Colonic mucosa (tissue), 4 donors: Measurements from ENCODE around the gene GNG13. TPM values are rescaled to one million over a fixed set of nuclear protein-coding genes. Genes with fewer than 3 reads are reported as not detected.

ENCODE experiments used
- DNase-seq: peaks from one replicate; pipeline ENCODE4 v3.0.0-alpha.2; 2020
- H3K27ac ChIP-seq: fragments of 200-600 bp; one replicate; pipeline ENCODE4 v1.8.0; 2021
- H3K27me3 ChIP-seq: fragments of 200-600 bp; one replicate; pipeline ENCODE4 v1.8.0; 2021
- H3K36me3 ChIP-seq: fragments of 200-600 bp; one replicate; pipeline ENCODE4 v1.8.0; 2021
- H3K4me1 ChIP-seq: fragments of 200-600 bp; one replicate; pipeline ENCODE4 v1.8.0; 2021; ENCODE audit warnings: mild to moderate bottlenecking
- H3K4me3 ChIP-seq: fragments of 200-600 bp; one replicate; pipeline ENCODE4 v1.8.0; 2021
- H3K9ac ChIP-seq, 2 donors: one replicate each; pipeline ENCODE4 v1.7.0; 2013; ENCODE audit warnings: control low read depth in 2 of 2, low read depth in 2 of 2, low read length in 2 of 2
- H3K9me3 ChIP-seq: fragments of 200-600 bp; one replicate; pipeline ENCODE4 v1.8.0; 2021
- CTCF ChIP-seq: fragments of 200-600 bp; IDR thresholded peaks from one replicate; pipeline ENCODE4 v1.8.0; 2022; ENCODE audit warnings: antibody characterized with exemption, mild to moderate bottlenecking
- intact Hi-C: fragments of 100-400 bp; cut with DNase I; formaldehyde crosslinking; loops from one replicate; pipeline ENCODE4 v1.14.1; 2022
- total RNA-seq, 2 donors: library from RNA; stranded (reverse); fragmentation: NEBNext Ultra II Directional in 1 of 2; extraction: Animal tissue kit (Norgen Biotek cat#: 25700) in 1 of 2; gene quantifications; one replicate each; pipeline ENCODE4 v1.2.1, GENCODE V29; 2021
- donor health status: healthy.
- donor health status: DM: no; HTN: no; CAD: no.
- donor health status: DM: no; HTN: no; CAD: no.

GNG13 gene
- total RNA-seq, 2 donors from 2014 or later: 0.24 TPM; not detected in 1

GRCh38 chr16:802461-802860 lies 1.9 kb upstream of the GNG13 start:
- Histone ChIP-seq H3K4me1 (no peaks in the 10 kb centered on the region), H3K36me3 (no peaks in the 10 kb centered on the region), H3K9ac (no peak overlapping the region), H3K4me3 (no peak overlapping the region), H3K27ac (no peak overlapping the region), H3K9me3 (no peaks in the 10 kb centered on the region), H3K27me3 (peaks cover 36% of the 10 kb centered on the region)
- no peak for DNase-seq
- no peak for TF ChIP-seq CTCF
- intact Hi-C loops: no loop called here

GRCh38 chr16:801584-802363 lies 1.2 kb upstream of the GNG13 start:
- Histone ChIP-seq H3K9ac (no peak overlapping the region), H3K4me1 (no peaks in the 10 kb centered on the region), H3K27me3 (peaks cover 36% of the 10 kb centered on the region), H3K9me3 (no peaks in the 10 kb centered on the region), H3K4me3 (no peak overlapping the region), H3K27ac (no peak overlapping the region), H3K36me3 (no peaks in the 10 kb centered on the region)
- no peak for TF ChIP-seq CTCF
- intact Hi-C loops: no loop called here
- DNase-seq: no peak

GRCh38 chr16:800834-801511 lies 439 bp upstream of the GNG13 start:
- no peaks in the 10 kb centered on the region for H3K36me3 ChIP-seq
- no peaks in the 10 kb centered on the region for H3K9me3 ChIP-seq
- H3K4me1 ChIP-seq: no peaks in the 10 kb centered on the region
- no peak for DNase-seq
- no peak overlapping the region for H3K4me3 ChIP-seq
- TF ChIP-seq CTCF: no peak
- H3K27me3 ChIP-seq: peaks cover 36% of the 10 kb centered on the region
- intact Hi-C loops: no loop called here
- H3K9ac ChIP-seq: no peak overlapping the region
- H3K27ac ChIP-seq: no peak overlapping the region

GRCh38 chr16:799111-799947 lies 1.2 kb downstream of the GNG13 start:
- no peak for DNase-seq
- TF ChIP-seq CTCF: no peak
- no peak overlapping the region for H3K27ac ChIP-seq
- peaks cover 36% of the 10 kb centered on the region for H3K27me3 ChIP-seq
- no peaks in the 10 kb centered on the region for H3K4me1 ChIP-seq
- no peak overlapping the region for H3K4me3 ChIP-seq
- no peak overlapping the region for H3K9ac ChIP-seq
- no peaks in the 10 kb centered on the region for H3K36me3 ChIP-seq
- intact Hi-C loops: no loop called here
- H3K9me3 ChIP-seq: no peaks in the 10 kb centered on the region

GRCh38 chr16:798666-799065 lies 1.9 kb downstream of the GNG13 start:
- H3K27me3 ChIP-seq: peaks cover 36% of the 10 kb centered on the region
- no peak for DNase-seq

More at GRCh38 chr16:798666-799065, 1.9 kb downstream of the GNG13 start:
- no peak for TF ChIP-seq CTCF
- Histone ChIP-seq H3K4me3 (no peak overlapping the region), H3K9ac (no peak overlapping the region), H3K9me3 (no peaks in the 10 kb centered on the region), H3K4me1 (no peaks in the 10 kb centered on the region), H3K36me3 (no peaks in the 10 kb centered on the region), H3K27ac (no peak overlapping the region)
- intact Hi-C loops: no loop called here
